DND-41 (cell line): ENCODE data around the gene TXK.

ENCODE experiments used
- ATAC-seq: fragments of 200-7000 bp; cut with Tn5 transposase; 3 replicates; pipeline ENCODE4 v1.9.1; 2021; ENCODE audit warnings: low read depth; ENCODE audit not compliant: insufficient read depth
- DNase-seq: peaks from one replicate; pipeline ENCODE4 v3.0.0-alpha.2; 2020
- H2AFZ ChIP-seq: 2 replicates; pipeline ENCODE4 v1.6.0; 2012; ENCODE audit warnings: low read depth, low read length
- H3K27ac ChIP-seq: 2 replicates; pipeline ENCODE4 v1.5.1; 2012; ENCODE audit warnings: low read length, inconsistent platforms
- H3K27me3 ChIP-seq: fragments of 200-600 bp; sonication (generic); 2 replicates; pipeline ENCODE4 v1.6.0; 2012; ENCODE audit warnings: low read length, mild to moderate bottlenecking, inconsistent platforms; ENCODE audit not compliant: insufficient read depth, poor library complexity
- H3K36me3 ChIP-seq: 2 replicates; pipeline ENCODE4 v1.5.1; 2012; ENCODE audit warnings: low read length, inconsistent platforms; ENCODE audit not compliant: insufficient read depth
- H3K4me1 ChIP-seq: 2 replicates; pipeline ENCODE4 v1.5.1; 2012; ENCODE audit warnings: mild to moderate bottlenecking, low read length; ENCODE audit not compliant: insufficient read depth
- H3K4me2 ChIP-seq: 2 replicates; pipeline ENCODE4 v1.6.0; 2012; ENCODE audit warnings: mild to moderate bottlenecking, moderate library complexity, low read length, inconsistent platforms; ENCODE audit not compliant: insufficient read depth
- H3K4me3 ChIP-seq, 2 experiments: fragments of 200-600 bp in 1 of 2; shearing (Covaris generic) in 1 of 2; 2 replicates each; pipeline ENCODE4 v1.5.1; 2012 to 2016; ENCODE audit warnings: inconsistent platforms in 2 of 2, low read length in 2 of 2, mild to moderate bottlenecking in 2 of 2, low read depth in 1 of 2, moderate library complexity in 1 of 2
- H3K79me2 ChIP-seq: 2 replicates; pipeline ENCODE4 v1.6.0; 2012; ENCODE audit warnings: low read length, inconsistent platforms; ENCODE audit not compliant: insufficient read depth
- H3K9ac ChIP-seq: 2 replicates; pipeline ENCODE4 v1.6.0; 2012; ENCODE audit warnings: low read depth, mild to moderate bottlenecking, inconsistent platforms, low read length, moderate library complexity
- H3K9me3 ChIP-seq: 2 replicates; pipeline ENCODE4 v1.5.1; 2012; ENCODE audit warnings: low read length, moderate library complexity, mild to moderate bottlenecking, inconsistent platforms; ENCODE audit not compliant: insufficient read depth, severe bottlenecking
- H4K20me1 ChIP-seq: 2 replicates; pipeline ENCODE4 v1.6.0; 2012; ENCODE audit warnings: low read length; ENCODE audit not compliant: insufficient read depth
- CTCF ChIP-seq: IDR thresholded peaks from 2 replicates; pipeline ENCODE4 v1.5.1; 2012; ENCODE audit warnings: borderline replicate concordance, low read length, moderate library complexity, mild to moderate bottlenecking; ENCODE audit not compliant: poor library complexity, severe bottlenecking; ENCODE audit errors: extremely low read depth
- EZH2 ChIP-seq: IDR thresholded peaks from 3 replicates; pipeline ENCODE4 v1.6.1; 2012; ENCODE audit warnings: borderline replicate concordance, low read depth, mild to moderate bottlenecking, moderate library complexity, low read length, inconsistent platforms; ENCODE audit not compliant: severe bottlenecking

The TXK gene

GRCh38 chr4:48121180-48121579 is 12.9 kb downstream of the TXK start:
- H3K4me1 ChIP-seq, result no peaks in the 10 kb centered on the region
- H3K27me3 ChIP-seq, result no peaks in the 10 kb centered on the region
- ATAC-seq (no peak), DNase-seq (no peak)
- H3K36me3 ChIP-seq, result no peaks in the 10 kb centered on the region
- H3K4me3 ChIP-seq, result no peak overlapping the region
- H2AFZ ChIP-seq, result no peak overlapping the region
- no peak for TF ChIP-seq CTCF
- no peak for TF ChIP-seq EZH2
- H3K4me2 ChIP-seq, result no peak overlapping the region
- no peaks in the 10 kb centered on the region for H3K79me2 ChIP-seq
- H3K9me3 ChIP-seq, result no peaks in the 10 kb centered on the region
- H3K27ac ChIP-seq, result no peak overlapping the region
- no peak overlapping the region for H3K9ac ChIP-seq
- no peaks in the 10 kb centered on the region for H4K20me1 ChIP-seq

- Histone ChIP-seq H3K79me2 (no peaks in the 10 kb centered on the region), H3K4me1 (no peaks in the 10 kb centered on the region), H3K27me3 (no peaks in the 10 kb centered on the region), H3K27ac (no peak overlapping the region), H3K36me3 (no peaks in the 10 kb centered on the region), H3K4me2 (no peak overlapping the region), H4K20me1 (no peaks in the 10 kb centered on the region), H3K9me3 (no peaks in the 10 kb centered on the region), H3K9ac (no peak overlapping the region), H2AFZ (no peak overlapping the region), H3K4me3 (no peak overlapping the region)
- DNase-seq, result no peak
- TF ChIP-seq EZH2 (no peak), CTCF (no peak)
- ATAC-seq, result no peak
These were observed 13.9 kb downstream of the TXK start for GRCh38 chr4:48120132-48120531.

GRCh38 chr4:48119646-48120045 is 14.4 kb downstream of the TXK start:
- no peak for DNase-seq
- H3K79me2 ChIP-seq, result no peaks in the 10 kb centered on the region
- no peaks in the 10 kb centered on the region for H3K27me3 ChIP-seq
- no peak for ATAC-seq
- H3K36me3 ChIP-seq, result no peaks in the 10 kb centered on the region
- H3K27ac ChIP-seq, result no peak overlapping the region
- no peaks in the 10 kb centered on the region for H4K20me1 ChIP-seq
- no peaks in the 10 kb centered on the region for H3K4me1 ChIP-seq
- no peak for TF ChIP-seq EZH2
- TF ChIP-seq CTCF, result no peak
- H3K9me3 ChIP-seq, result no peaks in the 10 kb centered on the region
- no peak overlapping the region for H3K4me3 ChIP-seq
- H3K9ac ChIP-seq, result no peak overlapping the region
- H3K4me2 ChIP-seq, result no peak overlapping the region
- H2AFZ ChIP-seq, result no peak overlapping the region

GRCh38 chr4:48118081-48118480 is 16.0 kb downstream of the TXK start:
- H3K79me2 ChIP-seq, result no peaks in the 10 kb centered on the region
- no peak for TF ChIP-seq EZH2
- no peak for TF ChIP-seq CTCF
- no peak overlapping the region for H2AFZ ChIP-seq
- H3K4me3 ChIP-seq, result no peak overlapping the region
- H3K9me3 ChIP-seq, result no peaks in the 10 kb centered on the region
- no peaks in the 10 kb centered on the region for H3K36me3 ChIP-seq
- DNase-seq, result no peak
- no peak overlapping the region for H3K9ac ChIP-seq
- no peak overlapping the region for H3K27ac ChIP-seq
- no peaks in the 10 kb centered on the region for H3K4me1 ChIP-seq
- H3K4me2 ChIP-seq, result no peak overlapping the region
- no peak for ATAC-seq
- H3K27me3 ChIP-seq, result no peaks in the 10 kb centered on the region
- no peaks in the 10 kb centered on the region for H4K20me1 ChIP-seq
